HepG2 (cell line): ENCODE data around the gene AJM1. TPM values are rescaled to one million over a fixed set of nuclear protein-coding genes. Genes with fewer than 3 reads are reported as not detected.

Source experiments
- ADNP ChIP-seq: sonication (generic); formaldehyde crosslinking; IDR thresholded peaks from 2 replicates; pipeline ENCODE4 v1.4.0; 2020; ENCODE audit warnings: missing genetic modification reagents
- DPF2 ChIP-seq: sonication (generic); formaldehyde crosslinking; IDR thresholded peaks from 2 replicates; pipeline ENCODE4 v1.4.0; 2020; ENCODE audit warnings: mild to moderate bottlenecking, low read depth, missing genetic modification reagents, borderline replicate concordance
- FOSL2 ChIP-seq: sonication (generic); formaldehyde crosslinking; IDR thresholded peaks from 2 replicates; pipeline ENCODE4 v1.4.0; 2020; ENCODE audit warnings: missing genetic modification reagents
- GABPB1 ChIP-seq: IDR thresholded peaks from 2 replicates; pipeline ENCODE4 v1.6.1; 2016; ENCODE audit warnings: mild to moderate bottlenecking, missing genetic modification reagents, moderate library complexity, missing compliant biosample characterization
- HDAC2 ChIP-seq: sonication (generic); formaldehyde crosslinking; IDR thresholded peaks from 2 replicates; pipeline ENCODE4 v1.4.0; 2020; ENCODE audit warnings: missing genetic modification reagents
- JARID2 ChIP-seq: sonication (generic); formaldehyde crosslinking; IDR thresholded peaks from 2 replicates; pipeline ENCODE4 v1.8.1; 2023; ENCODE audit warnings: missing genetic modification reagents, inconsistent platforms; ENCODE audit not compliant: insufficient replicate concordance
- PHF21A ChIP-seq: sonication (generic); formaldehyde crosslinking; IDR thresholded peaks from 2 replicates; pipeline ENCODE4 v1.5.0; 2020; ENCODE audit warnings: mild to moderate bottlenecking, missing genetic modification reagents
- PREB ChIP-seq: sonication (generic); formaldehyde crosslinking; IDR thresholded peaks from 2 replicates; pipeline ENCODE4 v1.4.0; 2020; ENCODE audit warnings: missing genetic modification reagents
- SIN3B ChIP-seq: fragments of 150-350 bp; IDR thresholded peaks from 2 replicates; pipeline ENCODE4 v1.6.1; 2014; ENCODE audit warnings: low read length
- SRSF9 ChIP-seq: fragments of 200-400 bp; formaldehyde crosslinking; IDR thresholded peaks from 2 replicates; pipeline ENCODE4 v1.6.1; 2018; ENCODE audit warnings: borderline replicate concordance, mild to moderate bottlenecking, low read depth, low read length; ENCODE audit not compliant: insufficient read depth, poor library complexity, severe bottlenecking
- THAP8 ChIP-seq: sonication (generic); formaldehyde crosslinking; IDR thresholded peaks from 2 replicates; pipeline ENCODE4 v1.5.1; 2020; ENCODE audit warnings: missing genetic modification reagents, mild to moderate bottlenecking, borderline replicate concordance
- TSC22D2 ChIP-seq: sonication (generic); formaldehyde crosslinking; IDR thresholded peaks from 2 replicates; pipeline ENCODE4 v1.5.1; 2020; ENCODE audit warnings: missing genetic modification reagents, mild to moderate bottlenecking, borderline replicate concordance
- UBTF ChIP-seq: sonication (generic); formaldehyde crosslinking; IDR thresholded peaks from 2 replicates; pipeline ENCODE4 v1.4.0; 2020; ENCODE audit warnings: mild to moderate bottlenecking, missing genetic modification reagents
- ZFP41 ChIP-seq: sonication (generic); formaldehyde crosslinking; IDR thresholded peaks from 2 replicates; pipeline ENCODE4 v1.4.0; 2020; ENCODE audit warnings: mild to moderate bottlenecking, missing genetic modification reagents, borderline replicate concordance
- ZFP62 ChIP-seq: sonication (generic); formaldehyde crosslinking; IDR thresholded peaks from 2 replicates; pipeline ENCODE4 v1.4.0; 2020; ENCODE audit warnings: missing genetic modification reagents
- ZNF136 ChIP-seq: sonication (generic); formaldehyde crosslinking; IDR thresholded peaks from 2 replicates; pipeline ENCODE4 v1.8.1; 2022; ENCODE audit warnings: low read depth, mild to moderate bottlenecking, moderate library complexity, missing genetic modification reagents
- ZNF30 ChIP-seq: sonication (generic); formaldehyde crosslinking; IDR thresholded peaks from 2 replicates; pipeline ENCODE4 v1.5.0; 2020; ENCODE audit warnings: mild to moderate bottlenecking, missing genetic modification reagents
- ZNF530 ChIP-seq: sonication (generic); formaldehyde crosslinking; IDR thresholded peaks from 2 replicates; pipeline ENCODE4 v1.5.0; 2020; ENCODE audit warnings: low read depth, mild to moderate bottlenecking, missing genetic modification reagents
- ZNF543 ChIP-seq: sonication (generic); formaldehyde crosslinking; IDR thresholded peaks from 2 replicates; pipeline ENCODE4 v1.4.0; 2020; ENCODE audit warnings: mild to moderate bottlenecking, missing genetic modification reagents
- ZNF841 ChIP-seq: sonication (generic); formaldehyde crosslinking; IDR thresholded peaks from 2 replicates; pipeline ENCODE4 v1.8.1; 2023; ENCODE audit warnings: missing genetic modification reagents, borderline replicate concordance
- polyA plus RNA-seq, 8 experiments: library from polyadenylated mRNA; depleted of rRNA in 3 of 8; stranded (reverse) in 7 of 8; unstranded in 1 of 8; fragments of >200 nt; fragmentation: Illumina TruSeq in 4 of 8; extraction: Trizol in 4 of 8; gene quantifications; 2 replicates each; pipeline versions ENCODE4 v1.2.1 to v1.2.3, GENCODE V29; 2011 to 2016; ENCODE audit warnings: low read depth in 4 of 8, missing spikeins in 1 of 8, mixed read lengths in 1 of 8; ENCODE audit not compliant: insufficient read depth in 1 of 8
- total RNA-seq, 5 experiments: library from RNA; depleted of rRNA; stranded (reverse); fragments of >200 nt; fragmentation: Illumina TruSeq; extraction: Trizol; gene quantifications; 2 replicates each; pipeline ENCODE4 v1.2.3, GENCODE V29; 2016; ENCODE audit warnings: low read depth in 1 of 5
- TF ChIP-seq, protein P1 (sequence below): sonication (generic); formaldehyde crosslinking; IDR thresholded peaks from 2 replicates; pipeline ENCODE4 v1.4.0; 2020; ENCODE audit warnings: missing genetic modification reagents
- TF ChIP-seq, protein P2 (sequence below): sonication (generic); formaldehyde crosslinking; IDR thresholded peaks from 2 replicates; pipeline ENCODE4 v1.5.1; 2020; ENCODE audit warnings: mild to moderate bottlenecking, missing genetic modification reagents

The AJM1 gene
- total and polyA plus RNA-seq, 2 of the 13 experiments (the other 11 are each of a cell fraction or from before 2014, with no cell fraction given): 1.1 to 1.2 TPM

DNA sequence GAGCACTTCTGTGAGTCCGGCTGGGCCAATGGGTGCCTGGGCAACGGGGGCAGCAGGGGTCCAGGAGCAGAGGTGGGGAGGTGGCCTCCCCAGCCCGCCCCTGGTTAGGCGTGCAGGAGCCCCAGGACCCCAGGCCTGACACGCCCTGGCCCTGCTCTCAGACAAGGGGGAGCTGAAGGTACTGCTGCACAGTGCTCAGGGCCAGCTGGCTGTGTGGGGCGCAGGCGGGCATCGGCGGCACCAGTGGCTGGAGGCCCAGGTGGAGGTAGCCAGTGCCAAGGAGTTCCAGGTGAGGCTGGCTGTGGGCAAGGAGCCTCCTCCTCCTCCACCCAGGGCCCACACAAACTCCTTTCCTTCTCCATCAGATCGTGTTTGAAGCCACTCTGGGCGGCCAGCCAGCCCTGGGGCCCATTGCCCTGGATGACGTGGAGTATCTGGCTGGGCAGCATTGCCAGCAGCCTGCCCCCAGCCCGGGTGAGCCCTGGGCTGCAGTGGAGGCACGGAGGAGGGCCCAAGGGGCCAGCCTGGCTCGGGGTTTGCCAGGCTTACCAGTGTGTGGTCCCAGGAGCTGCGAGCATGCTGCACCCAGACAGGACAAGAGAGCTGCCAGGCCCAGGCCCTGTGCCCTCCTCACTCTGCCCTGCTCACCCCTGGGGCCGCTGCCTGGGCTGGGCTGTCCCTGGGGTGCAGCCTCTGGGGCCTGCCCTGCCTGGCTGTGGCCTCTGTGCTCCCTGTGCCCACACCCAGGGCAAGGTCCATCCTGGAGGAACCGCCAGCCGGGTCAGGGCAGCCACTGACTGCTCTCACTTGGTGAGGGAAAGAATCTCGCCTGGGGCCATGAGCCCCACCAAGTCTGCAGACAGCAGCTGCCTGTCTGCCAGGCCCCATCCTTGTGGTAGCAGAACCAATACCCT lies 16.8 kb downstream of the AJM1 start (continued):
- no peak for TF ChIP-seq SRSF9
- TF ChIP-seq ZNF136 (CRISPR knock-in tag): no peak
- TF ChIP-seq UBTF (CRISPR knock-in tag): peak; percentile 29; the same call in 1 of the 2 replicates
- no peak for TF ChIP-seq DPF2 (CRISPR knock-in tag)
- no peak for TF ChIP-seq TSC22D2 (CRISPR knock-in tag)
- TF ChIP-seq, protein P1, sequence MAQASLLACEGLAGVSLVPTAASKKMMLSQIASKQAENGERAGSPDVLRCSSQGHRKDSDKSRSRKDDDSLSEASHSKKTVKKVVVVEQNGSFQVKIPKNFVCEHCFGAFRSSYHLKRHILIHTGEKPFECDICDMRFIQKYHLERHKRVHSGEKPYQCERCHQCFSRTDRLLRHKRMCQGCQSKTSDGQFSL (CRISPR knock-in tag): no peak
- TF ChIP-seq ZNF543: no peak
- TF ChIP-seq ZNF30 (CRISPR knock-in tag): no peak
- TF ChIP-seq FOSL2 (CRISPR knock-in tag): no peak
- TF ChIP-seq ZNF841: no peak
- TF ChIP-seq ADNP: no peak
- TF ChIP-seq GABPB1: 0 out of 2 replicates have a peak, but pooled peaks have one; percentile 12
- TF ChIP-seq HDAC2 (CRISPR knock-in tag): no peak
- TF ChIP-seq PREB (CRISPR knock-in tag): no peak
- TF ChIP-seq PHF21A (CRISPR knock-in tag): no peak; the same call in 1 of the 2 replicates
- peak; percentile 45 for TF ChIP-seq JARID2
- no peak for TF ChIP-seq SIN3B
- no peak for TF ChIP-seq ZFP62 (CRISPR knock-in tag)
- TF ChIP-seq, protein P2, sequence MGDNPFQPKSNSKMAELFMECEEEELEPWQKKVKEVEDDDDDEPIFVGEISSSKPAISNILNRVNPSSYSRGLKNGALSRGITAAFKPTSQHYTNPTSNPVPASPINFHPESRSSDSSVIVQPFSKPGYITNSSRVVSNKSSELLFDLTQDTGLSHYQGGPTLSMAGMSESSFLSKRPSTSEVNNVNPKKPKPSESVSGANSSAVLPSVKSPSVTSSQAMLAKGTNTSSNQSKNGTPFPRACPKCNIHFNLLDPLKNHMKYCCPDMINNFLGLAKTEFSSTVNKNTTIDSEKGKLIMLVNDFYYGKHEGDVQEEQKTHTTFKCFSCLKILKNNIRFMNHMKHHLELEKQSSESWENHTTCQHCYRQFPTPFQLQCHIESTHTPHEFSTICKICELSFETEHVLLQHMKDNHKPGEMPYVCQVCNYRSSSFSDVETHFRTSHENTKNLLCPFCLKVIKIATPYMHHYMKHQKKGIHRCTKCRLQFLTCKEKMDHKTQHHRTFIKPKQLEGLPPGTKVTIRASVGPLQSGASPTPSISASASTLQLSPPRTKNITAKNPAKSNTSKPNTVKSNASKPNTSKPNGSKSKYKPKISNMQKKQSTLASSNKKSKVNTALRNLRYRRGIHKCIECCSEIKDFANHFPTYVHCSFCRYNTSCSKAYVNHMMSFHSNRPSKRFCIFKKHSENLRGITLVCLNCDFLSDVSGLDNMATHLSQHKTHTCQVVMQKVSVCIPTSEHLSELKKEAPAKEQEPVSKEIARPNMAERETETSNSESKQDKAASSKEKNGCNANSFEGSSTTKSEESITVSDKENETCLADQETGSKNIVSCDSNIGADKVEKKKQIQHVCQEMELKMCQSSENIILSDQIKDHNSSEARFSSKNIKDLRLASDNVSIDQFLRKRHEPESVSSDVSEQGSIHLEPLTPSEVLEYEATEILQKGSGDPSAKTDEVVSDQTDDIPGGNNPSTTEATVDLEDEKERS (CRISPR knock-in tag): no peak
- no peak for TF ChIP-seq THAP8 (CRISPR knock-in tag)
- 0 out of 2 replicates have a peak, but pooled peaks have one; percentile 45 for TF ChIP-seq ZFP41 (CRISPR knock-in tag)
- no peak for TF ChIP-seq ZNF530 (CRISPR knock-in tag)
